CD4-positive, alpha-beta memory T cell (primary cell): ENCODE data around the gene AQP6. TPM values are rescaled to one million over a fixed set of nuclear protein-coding genes. Genes with fewer than 3 reads are reported as not detected.

Source experiments
- CTCF ChIA-PET: fragments of 350-600 bp; sonication (Branson Sonifier 250); formaldehyde crosslinking; loops from one replicate; lab custom pipeline; 2021; ENCODE audit warnings: inconsistent platforms; ENCODE audit not compliant: partially characterized antibody; lab: Charles Lee
- POLR2A ChIA-PET: fragments of 350-600 bp; sonication (Branson Sonifier 250); formaldehyde crosslinking; loops from one replicate; lab custom pipeline; 2021; ENCODE audit not compliant: partially characterized antibody; lab: Charles Lee
- DNase-seq, 5 donors: peaks; one replicate each; pipeline versions ENCODE4 v3.0.0 to v3.0.0-alpha.2; 2020 to 2022; ENCODE audit warnings: mixed read lengths in 1 of 5
- H3K27ac ChIP-seq: one replicate; pipeline ENCODE4 v1.7.0; 2013; ENCODE audit warnings: low read depth, low read length
- H3K27me3 ChIP-seq: 2 replicates; pipeline ENCODE4 v1.7.0; 2013; ENCODE audit warnings: mild to moderate bottlenecking, low read length, moderate library complexity; ENCODE audit not compliant: insufficient read depth
- H3K36me3 ChIP-seq: 2 replicates; pipeline ENCODE4 v1.7.0; 2013; ENCODE audit warnings: mild to moderate bottlenecking, low read length, moderate library complexity; ENCODE audit not compliant: insufficient read depth
- H3K4me1 ChIP-seq: 2 replicates; pipeline ENCODE4 v1.7.0; 2013; ENCODE audit warnings: mild to moderate bottlenecking, low read length, moderate library complexity; ENCODE audit not compliant: insufficient read depth
- H3K4me3 ChIP-seq, 2 donors: one replicate each; pipeline ENCODE4 v1.7.0; 2013; ENCODE audit warnings: low read length in 2 of 2, mild to moderate bottlenecking in 1 of 2
- H3K9me3 ChIP-seq, 2 donors: one replicate each; pipeline ENCODE4 v1.7.0; 2013; ENCODE audit warnings: low read length in 2 of 2, control low read depth in 1 of 2; ENCODE audit not compliant: control insufficient read depth in 1 of 2
- H3K27ac Mint-ChIP-seq, 7 donors: one replicate each; pipeline ENCODE4 v1.8.0; 2020 to 2021; ENCODE audit warnings: mixed read lengths in 7 of 7, mild to moderate bottlenecking in 6 of 7, inconsistent platforms in 3 of 7, moderate library complexity in 3 of 7
- H3K27me3 Mint-ChIP-seq, 2 donors: one replicate each; pipeline ENCODE4 v1.8.0; 2020 to 2021; ENCODE audit warnings: mixed read lengths in 2 of 2
- H3K36me3 Mint-ChIP-seq, 2 donors: one replicate each; pipeline ENCODE4 v1.8.0; 2020 to 2021; ENCODE audit warnings: mixed read lengths in 2 of 2, inconsistent platforms in 1 of 2, mild to moderate bottlenecking in 1 of 2
- H3K4me1 Mint-ChIP-seq, 4 donors: one replicate each; pipeline ENCODE4 v1.8.0; 2020 to 2021; ENCODE audit warnings: mixed read lengths in 4 of 4, mild to moderate bottlenecking in 1 of 4
- H3K4me3 Mint-ChIP-seq, 8 donors: one replicate each; pipeline ENCODE4 v1.8.0; 2020 to 2021; ENCODE audit warnings: mixed read lengths in 8 of 8, mild to moderate bottlenecking in 7 of 8, moderate library complexity in 6 of 8, inconsistent platforms in 3 of 8
- H3K9me3 Mint-ChIP-seq, 8 donors: one replicate each; pipeline ENCODE4 v1.8.0; 2020 to 2021; ENCODE audit warnings: mixed read lengths in 8 of 8, mild to moderate bottlenecking in 5 of 8, inconsistent platforms in 3 of 8, moderate library complexity in 1 of 8
- intact Hi-C: fragments of 100-400 bp; cut with micrococcal nuclease; formaldehyde crosslinking; loops from one replicate; pipeline ENCODE4 v1.15.1; 2023
- polyA plus RNA-seq, 2 donors: library from polyadenylated mRNA; unstranded; fragments of 300-500 nt; fragmentation: Illumina TruSeq; gene quantifications; one replicate each; pipeline ENCODE4 v1.2.3, GENCODE V29; 2021
- total RNA-seq, 2 experiments: library from RNA; stranded (reverse); gene quantifications; one replicate each; pipeline ENCODE4 v1.2.3, GENCODE V29; 2021

AQP6 gene
- total and polyA plus RNA-seq, 4 experiments from 2014 or later: not detected

GRCh38 chr12:49956663-49957569 lies 15.8 kb upstream of the AQP6 start:
- ChIA-PET POLR2A (no interaction called here), CTCF (interaction anchor here (2.7 to 3.3 kb wide), 3 partner anchors 11 kb away, joined by 9 to 31 read pairs (median 20); no protein-coding TSS in a partner anchor)
- H3K9me3 ChIP-seq: no peaks in the 10 kb centered on the region
- no peaks in the 10 kb centered on the region for H3K36me3 ChIP-seq
- H3K4me3 ChIP-seq: no peak overlapping the region
- Mint-ChIP-seq H3K27ac (peak overlapping the region in 1 of 7 donors; percentile 10), H3K9me3 (no peaks in the 10 kb centered on the region), H3K36me3 (peaks cover 0 to 5% of the 10 kb centered on the region in 2 donors), H3K27me3 (peaks cover 51 to 60% of the 10 kb centered on the region in 2 donors), H3K4me3 (no peak overlapping the region), H3K4me1 (peaks cover 6 to 10% (median 7%) of the 10 kb centered on the region in 4 donors)
- peaks cover 20% of the 10 kb centered on the region for H3K27me3 ChIP-seq
- H3K4me1 ChIP-seq: no peaks in the 10 kb centered on the region
- no peak for DNase-seq
- intact Hi-C loops: no loop called here
- no peak overlapping the region for H3K27ac ChIP-seq

- Mint-ChIP-seq H3K36me3 (peaks cover 0 to 5% of the 10 kb centered on the region in 2 donors), H3K9me3 (no peaks in the 10 kb centered on the region), H3K27ac (no peak overlapping the region), H3K27me3 (peaks cover 52 to 62% of the 10 kb centered on the region in 2 donors), H3K4me1 (peaks cover 6 to 11% (median 7%) of the 10 kb centered on the region in 4 donors), H3K4me3 (no peak overlapping the region)
- H3K27me3 ChIP-seq: peaks cover 20% of the 10 kb centered on the region
- POLR2A ChIA-PET: no interaction called here
- H3K4me1 ChIP-seq: no peaks in the 10 kb centered on the region
- no peaks in the 10 kb centered on the region for H3K9me3 ChIP-seq
- intact Hi-C loops: no loop called here
- CTCF ChIA-PET: interaction anchor here (0.7 to 3.3 kb wide), 3 partner anchors 10 to 99 kb away, joined by 3 to 31 read pairs (median 20); no protein-coding TSS in a partner anchor
- no peak for DNase-seq
- H3K27ac ChIP-seq: no peak overlapping the region
- no peak overlapping the region for H3K4me3 ChIP-seq
- H3K36me3 ChIP-seq: no peaks in the 10 kb centered on the region
These were observed 15.2 kb upstream of the AQP6 start for GRCh38 chr12:49957570-49957967.

GRCh38 chr12:49959685-49960473 lies 12.9 kb upstream of the AQP6 start:
- no peak for DNase-seq
- Histone ChIP-seq H3K4me3 (no peak overlapping the region), H3K4me1 (no peaks in the 10 kb centered on the region), H3K9me3 (no peaks in the 10 kb centered on the region), H3K27me3 (peaks cover 21% of the 10 kb centered on the region), H3K27ac (no peak overlapping the region), H3K36me3 (no peaks in the 10 kb centered on the region)
- H3K4me3 Mint-ChIP-seq: peak overlapping the region in 6 of 8 donors; percentile 41 to 78 (median 60)
- ChIA-PET POLR2A (no interaction called here), CTCF (interaction anchor here (0.8 to 3.3 kb wide), 3 partner anchors 8 to 14 kb away, joined by 3 to 31 read pairs (median 20); no protein-coding TSS in a partner anchor)
- peaks cover 52 to 66% of the 10 kb centered on the region in 2 donors for H3K27me3 Mint-ChIP-seq
- H3K9me3 Mint-ChIP-seq: no peaks in the 10 kb centered on the region
- H3K4me1 Mint-ChIP-seq: peaks cover 6 to 13% (median 7%) of the 10 kb centered on the region in 4 donors
- no peak overlapping the region for H3K27ac Mint-ChIP-seq
- intact Hi-C loops: loop anchor here (10.0 kb wide), 1 partner anchor 225 kb away; no protein-coding TSS in a partner anchor
- peaks cover 0 to 5% of the 10 kb centered on the region in 2 donors for H3K36me3 Mint-ChIP-seq

- Mint-ChIP-seq H3K4me1 (peaks cover 5 to 13% (median 6%) of the 10 kb centered on the region in 4 donors), H3K27me3 (peaks cover 52 to 68% of the 10 kb centered on the region in 2 donors), H3K36me3 (peaks cover 0 to 5% of the 10 kb centered on the region in 2 donors), H3K27ac (peak overlapping the region in 1 of 7 donors; percentile 58), H3K4me3 (peak overlapping the region; percentile 41 to 78 (median 58)), H3K9me3 (no peaks in the 10 kb centered on the region)
- intact Hi-C loops: loop anchor here (10.0 kb wide), 1 partner anchor 224 kb away; no protein-coding TSS in a partner anchor
- H3K27ac ChIP-seq: no peak overlapping the region
- CTCF ChIA-PET: interaction anchor here (0.7 to 3.2 kb wide), 2 partner anchors 7 to 15 kb away, joined by 3 to 31 read pairs; no protein-coding TSS in a partner anchor
- no peak for DNase-seq
- no peaks in the 10 kb centered on the region for H3K9me3 ChIP-seq
- H3K4me3 ChIP-seq: no peak overlapping the region
- H3K27me3 ChIP-seq: peaks cover 21% of the 10 kb centered on the region
- H3K4me1 ChIP-seq: no peaks in the 10 kb centered on the region
- no peaks in the 10 kb centered on the region for H3K36me3 ChIP-seq
- POLR2A ChIA-PET: no interaction called here
These were observed 12.2 kb upstream of the AQP6 start for GRCh38 chr12:49960474-49961110.

- no peaks in the 10 kb centered on the region for H3K4me1 ChIP-seq
- ChIA-PET POLR2A (no interaction called here), CTCF (interaction anchor here (0.7 kb wide), 1 partner anchor 16 kb away, joined by 3 read pairs; no protein-coding TSS in a partner anchor)
- H3K4me3 ChIP-seq: no peak within 1 kb of the TSS
- Mint-ChIP-seq H3K4me3 (peak within 1 kb of the TSS; percentile 46 to 78 (median 58)), H3K27ac (no peak within 1 kb of the TSS), H3K4me1 (peaks cover 5 to 13% (median 6%) of the 10 kb centered on the region in 4 donors), H3K9me3 (no peaks in the 10 kb centered on the region), H3K36me3 (peaks cover 0 to 5% of the 10 kb centered on the region in 2 donors), H3K27me3 (peaks cover 53 to 68% of the 10 kb centered on the region in 2 donors)
- no peaks in the 10 kb centered on the region for H3K36me3 ChIP-seq
- no peak within 1 kb of the TSS for H3K27ac ChIP-seq
- H3K9me3 ChIP-seq: no peaks in the 10 kb centered on the region
- DNase-seq: no peak
- peaks cover 21% of the 10 kb centered on the region for H3K27me3 ChIP-seq
- intact Hi-C loops: loop anchor here (10.0 kb wide), 1 partner anchor 223 kb away; no protein-coding TSS in a partner anchor
These were observed 11.4 kb upstream of the AQP6 start, which contains the start of gene AQP5 for GRCh38 chr12:49961111-49961922. Gene AQP5 (plus strand): TSS chr12:49961872. CDS start chr12:49962018, 146 bp downstream.
